ENCODE results near the gene PRDX6.

Gene PRDX6, protein sequence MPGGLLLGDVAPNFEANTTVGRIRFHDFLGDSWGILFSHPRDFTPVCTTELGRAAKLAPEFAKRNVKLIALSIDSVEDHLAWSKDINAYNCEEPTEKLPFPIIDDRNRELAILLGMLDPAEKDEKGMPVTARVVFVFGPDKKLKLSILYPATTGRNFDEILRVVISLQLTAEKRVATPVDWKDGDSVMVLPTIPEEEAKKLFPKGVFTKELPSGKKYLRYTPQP

DNA sequence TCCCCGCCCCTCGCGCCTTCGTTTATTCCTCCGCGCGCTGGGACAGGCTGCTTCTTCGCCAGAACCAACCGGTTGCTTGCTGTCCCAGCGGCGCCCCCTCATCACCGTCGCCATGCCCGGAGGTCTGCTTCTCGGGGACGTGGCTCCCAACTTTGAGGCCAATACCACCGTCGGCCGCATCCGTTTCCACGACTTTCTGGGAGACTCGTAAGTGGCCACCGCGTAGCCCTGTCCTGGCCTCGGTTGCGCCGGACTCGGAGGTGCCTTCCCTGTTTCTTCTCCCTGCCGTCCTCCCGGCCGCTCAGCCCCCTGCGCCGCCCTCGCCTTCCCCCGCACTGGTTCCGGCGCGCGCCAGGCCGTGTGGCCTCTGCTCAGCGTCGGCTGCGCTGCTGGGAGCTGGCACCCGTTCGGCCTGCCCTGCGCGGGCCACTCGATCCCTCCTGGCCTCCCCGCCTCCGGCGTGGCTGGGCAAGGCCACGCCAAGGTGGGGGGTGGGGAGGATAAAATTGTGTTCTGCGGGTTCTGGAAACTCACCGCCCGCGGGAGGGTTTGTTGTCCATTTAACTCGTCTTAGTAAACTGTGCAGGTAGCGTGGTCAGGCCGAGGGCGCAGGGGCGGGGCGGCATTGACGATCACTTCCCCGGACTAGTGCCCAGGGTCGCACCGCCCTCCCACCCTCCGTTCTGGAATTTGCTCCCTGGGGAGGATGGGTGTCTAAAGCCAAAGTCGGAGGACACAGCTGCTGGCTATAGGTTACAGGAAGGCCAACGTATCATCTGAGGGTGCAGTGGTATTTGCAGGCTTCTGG lies at the start of gene PRDX6:
TSS of gene PRDX6 (plus strand) at position 50 of the 808 bp plus-strand sequence. CDS start at position 113, 63 bp downstream.
- H3K9me3 Mint-ChIP-seq = no peaks in the 10 kb centered on the region
- peaks cover 17 to 23% of the 10 kb centered on the region in 2 donors for H3K36me3 Mint-ChIP-seq
- DNase-seq (no peak), ATAC-seq (replicated peaks) (peak; percentile 50 to 71)
- H3K4me3 Mint-ChIP-seq = peak within 1 kb of the TSS; percentile 96 to 98
- no peaks in the 10 kb centered on the region for H3K27me3 Mint-ChIP-seq
- H3K27ac Mint-ChIP-seq = peak within 1 kb of the TSS; percentile 93
- peaks cover 30 to 53% of the 10 kb centered on the region in 2 donors for H3K4me1 Mint-ChIP-seq

DNA sequence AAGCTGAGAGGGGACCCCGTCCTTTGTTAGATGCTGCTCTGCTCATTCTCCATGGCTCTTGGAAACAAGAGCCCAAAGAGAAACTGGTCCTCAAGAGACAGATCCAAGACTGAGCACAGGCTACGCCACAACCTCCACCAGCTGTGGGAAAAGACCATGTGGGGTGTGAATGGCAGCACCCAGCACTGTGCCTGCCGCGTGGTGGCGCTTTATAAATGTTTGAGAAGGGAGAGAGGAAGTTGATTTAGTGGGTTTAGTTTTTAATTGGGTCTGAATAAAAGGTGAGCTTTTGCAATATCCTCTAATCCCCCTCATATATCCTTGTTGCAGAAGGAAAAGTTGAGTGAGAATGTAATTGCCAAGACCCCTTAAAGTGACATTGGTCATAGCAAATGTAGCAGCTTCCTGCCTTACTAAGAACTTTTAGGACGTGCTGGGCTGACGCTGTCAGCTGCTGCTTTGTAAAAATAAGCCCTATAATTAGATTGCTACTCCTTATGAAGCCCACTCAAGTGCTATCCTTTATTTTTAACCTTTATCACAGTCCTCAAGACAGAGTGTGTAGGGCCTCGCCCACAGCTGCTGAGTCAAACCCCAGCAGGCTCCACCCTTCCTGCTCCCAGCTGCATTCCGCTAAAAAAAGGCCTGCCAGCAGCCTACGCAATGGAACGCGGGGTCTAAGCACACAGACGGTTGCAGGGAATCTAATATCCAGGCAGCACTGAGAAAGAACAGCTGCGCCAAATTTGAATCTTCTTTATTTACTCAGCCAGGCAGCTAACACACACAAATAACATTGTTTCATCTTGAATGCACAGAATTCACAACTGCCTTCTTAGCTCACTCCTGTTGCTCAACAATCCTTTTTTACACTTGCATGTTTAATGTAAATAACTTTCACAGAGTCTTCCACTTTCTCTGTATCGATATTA lies 47.4 kb upstream of the PRDX6 start:
- Mint-ChIP-seq H3K9me3 (no peaks in the 10 kb centered on the region), H3K36me3 (no peaks in the 10 kb centered on the region), H3K27me3 (no peaks in the 10 kb centered on the region), H3K4me1 (peaks cover 11 to 24% of the 10 kb centered on the region in 2 donors), H3K27ac (peak overlapping the region; percentile 96), H3K4me3 (peak overlapping the region; percentile 71 to 77)
- peak; percentile 84 to 86 for ATAC-seq (replicated peaks)
- no peak for DNase-seq

DNA sequence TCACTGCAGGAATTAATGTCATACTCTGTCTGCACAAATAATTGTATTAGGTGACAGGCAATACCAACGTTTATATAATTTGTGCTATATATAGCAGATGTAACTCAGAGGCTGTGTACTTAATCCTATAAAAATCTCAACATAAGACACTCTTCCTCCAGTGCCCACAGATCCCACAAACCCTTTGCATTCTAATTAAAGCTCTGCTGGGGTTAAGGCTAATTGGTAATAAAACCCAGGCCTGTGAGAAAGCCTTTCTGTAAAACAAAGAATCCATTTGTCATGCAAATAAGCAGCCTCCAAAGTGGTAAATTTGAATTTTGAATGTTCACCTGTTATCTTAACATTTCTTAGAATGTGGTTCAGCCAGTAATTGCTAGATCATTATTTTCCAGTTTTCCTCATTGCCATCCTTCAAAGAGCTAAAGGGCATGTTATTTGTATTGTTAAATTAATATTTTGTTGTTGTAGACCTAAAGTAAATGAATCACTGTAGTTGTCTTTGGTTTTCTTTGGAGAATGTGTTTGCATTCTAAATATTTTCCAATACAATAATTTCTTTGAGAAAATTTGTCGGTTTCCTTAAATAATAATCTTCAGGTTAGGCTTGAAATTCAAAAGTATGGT lies 46.3 kb upstream of the PRDX6 start:
- no peak overlapping the region for H3K4me3 Mint-ChIP-seq
- no peak for ATAC-seq (replicated peaks)
- H3K36me3 Mint-ChIP-seq = no peaks in the 10 kb centered on the region
- DNase-seq = no peak
- no peaks in the 10 kb centered on the region for H3K27me3 Mint-ChIP-seq
- no peaks in the 10 kb centered on the region for H3K9me3 Mint-ChIP-seq
- H3K4me1 Mint-ChIP-seq = peaks cover 11 to 24% of the 10 kb centered on the region in 2 donors
- H3K27ac Mint-ChIP-seq = no peak overlapping the region

DNA sequence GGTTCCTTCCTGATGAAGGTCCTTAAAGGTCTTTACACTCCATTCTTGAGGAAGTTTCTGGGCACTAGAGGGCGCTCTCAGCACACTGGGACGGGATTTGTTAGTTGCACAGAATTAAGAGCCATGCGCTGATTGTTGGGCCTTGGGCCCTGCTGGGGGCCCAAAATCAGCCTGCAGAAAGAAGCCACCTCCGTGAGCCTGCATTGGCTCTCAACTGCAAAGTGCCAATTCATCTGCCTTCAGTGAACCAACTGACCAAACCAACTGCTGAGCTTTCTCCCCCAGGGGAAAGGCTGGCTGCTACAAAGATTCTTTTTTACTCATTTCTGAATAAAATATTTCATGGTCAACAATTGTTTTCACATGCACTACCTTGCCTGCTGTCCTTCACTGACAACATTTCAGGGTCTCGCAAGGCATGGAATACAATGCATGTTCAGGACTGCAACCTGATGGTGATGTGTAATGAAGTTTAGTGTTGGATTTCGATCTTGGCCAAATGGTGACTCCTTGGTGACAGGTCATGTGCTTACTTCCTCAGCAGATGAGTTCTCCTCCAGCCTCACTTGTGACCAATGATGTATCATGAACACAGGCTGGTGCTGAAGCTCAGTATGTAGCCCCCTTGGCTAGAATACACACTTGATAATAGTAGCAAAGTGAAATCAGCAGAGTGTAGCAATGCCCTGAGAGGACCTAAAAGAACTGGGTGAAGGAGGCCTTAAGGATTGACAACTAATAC lies 45.7 kb upstream of the PRDX6 start:
- Mint-ChIP-seq H3K36me3 (no peaks in the 10 kb centered on the region), H3K27ac (peak overlapping the region; percentile 47)

DNA sequence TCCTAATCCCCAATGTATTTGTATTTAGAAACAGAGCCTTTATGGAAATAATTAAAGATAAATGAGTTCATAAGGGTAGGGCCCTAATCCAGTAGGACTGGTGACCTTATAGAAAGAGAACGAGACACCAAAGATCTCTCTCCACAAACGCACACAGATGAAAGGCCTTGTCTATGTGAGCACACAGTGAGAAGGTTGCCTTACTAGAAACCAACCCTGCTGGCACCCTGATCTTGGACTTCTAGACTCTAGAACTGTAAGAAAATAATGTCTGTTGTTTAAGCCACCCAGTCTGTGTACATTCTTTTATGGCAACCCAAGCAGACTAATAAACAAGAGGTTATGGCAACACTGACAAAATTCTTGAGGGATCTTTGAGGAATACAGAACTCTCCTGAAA lies 44.8 kb upstream of the PRDX6 start:
- Mint-ChIP-seq H3K27ac (no peak overlapping the region), H3K4me3 (no peak overlapping the region), H3K4me1 (peaks cover 11 to 24% of the 10 kb centered on the region in 2 donors), H3K9me3 (no peaks in the 10 kb centered on the region), H3K27me3 (no peaks in the 10 kb centered on the region), H3K36me3 (no peaks in the 10 kb centered on the region)
- ATAC-seq (replicated peaks) (no peak), DNase-seq (no peak)

More for the DNA sequence above, 45.7 kb upstream of the PRDX6 start:
- DNase-seq (peak; percentile 70), ATAC-seq (replicated peaks) (peak; percentile 81 to 84)
- Mint-ChIP-seq H3K9me3 (no peaks in the 10 kb centered on the region), H3K4me3 (no peak overlapping the region), H3K4me1 (peaks cover 11 to 24% of the 10 kb centered on the region in 2 donors), H3K27me3 (no peaks in the 10 kb centered on the region)

DNA sequence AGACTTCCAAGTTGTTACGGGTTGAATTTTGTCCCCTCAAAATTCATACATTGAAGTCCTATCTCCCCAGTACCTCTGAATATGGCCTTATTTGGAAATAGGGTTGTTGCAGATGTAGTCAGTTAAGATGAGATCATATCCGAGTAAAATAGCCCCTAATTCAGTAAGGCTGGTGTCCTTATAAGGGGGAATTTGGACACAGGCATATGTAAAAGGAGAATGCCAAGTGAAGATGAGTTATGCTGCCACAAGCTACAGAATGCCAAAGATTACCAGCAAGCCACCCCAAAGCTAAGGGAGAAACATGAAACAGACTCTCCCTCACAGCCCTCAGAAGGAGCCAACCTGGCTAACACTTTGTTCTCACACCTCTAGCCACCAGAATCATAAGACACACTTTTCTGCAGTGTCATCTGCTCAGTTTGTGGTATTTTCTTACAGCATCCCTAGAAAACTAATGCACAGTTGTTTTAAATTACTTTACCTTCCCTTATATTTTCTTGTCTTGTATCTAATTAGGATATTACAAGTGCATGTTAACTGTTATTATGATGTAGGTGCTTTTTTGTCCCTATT lies 43.3 kb upstream of the PRDX6 start:
- no peak overlapping the region for H3K4me3 Mint-ChIP-seq
- ATAC-seq (replicated peaks) = no peak
- no peak overlapping the region for H3K27ac Mint-ChIP-seq
- H3K9me3 Mint-ChIP-seq = no peaks in the 10 kb centered on the region
- no peaks in the 10 kb centered on the region for H3K27me3 Mint-ChIP-seq
- H3K4me1 Mint-ChIP-seq = peaks cover 11 to 24% of the 10 kb centered on the region in 2 donors
- DNase-seq = no peak
- peaks cover 0 to 3% of the 10 kb centered on the region in 2 donors for H3K36me3 Mint-ChIP-seq

DNA sequence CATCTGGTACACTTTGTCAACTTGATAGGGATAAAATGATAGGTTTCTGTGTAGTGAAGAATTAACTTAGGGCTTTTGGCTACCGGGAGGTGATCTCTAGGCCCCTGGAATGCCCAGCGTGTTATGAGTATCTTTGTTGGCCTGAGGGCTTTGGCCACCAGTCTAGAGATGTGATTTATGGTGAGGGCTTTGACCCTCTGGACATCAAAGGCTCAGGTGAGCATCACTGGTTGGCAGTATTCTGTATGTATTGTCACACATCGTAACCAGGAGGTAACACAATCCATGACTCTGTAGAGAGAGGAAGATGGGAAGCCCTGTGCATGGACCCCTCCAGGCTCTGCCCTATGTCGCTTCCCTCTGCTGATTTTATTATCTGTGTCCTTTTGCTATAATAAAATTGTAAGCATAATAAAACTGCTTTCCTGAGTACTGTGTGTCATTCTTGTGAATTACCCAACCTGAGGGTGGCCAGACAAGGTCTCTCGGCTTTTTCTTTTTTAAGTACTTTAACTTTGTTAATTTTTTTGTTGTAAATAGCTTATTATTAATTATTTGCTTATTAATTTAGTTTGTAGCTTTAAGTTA lies 40.2 kb upstream of the PRDX6 start:
- no peak for ATAC-seq (replicated peaks)
- Mint-ChIP-seq H3K9me3 (no peaks in the 10 kb centered on the region), H3K4me3 (no peak overlapping the region), H3K36me3 (peaks cover 10% of the 10 kb centered on the region in 2 donors), H3K27ac (no peak overlapping the region), H3K4me1 (peaks cover 0 to 5% of the 10 kb centered on the region in 2 donors), H3K27me3 (no peaks in the 10 kb centered on the region)
- no peak for DNase-seq

DNA sequence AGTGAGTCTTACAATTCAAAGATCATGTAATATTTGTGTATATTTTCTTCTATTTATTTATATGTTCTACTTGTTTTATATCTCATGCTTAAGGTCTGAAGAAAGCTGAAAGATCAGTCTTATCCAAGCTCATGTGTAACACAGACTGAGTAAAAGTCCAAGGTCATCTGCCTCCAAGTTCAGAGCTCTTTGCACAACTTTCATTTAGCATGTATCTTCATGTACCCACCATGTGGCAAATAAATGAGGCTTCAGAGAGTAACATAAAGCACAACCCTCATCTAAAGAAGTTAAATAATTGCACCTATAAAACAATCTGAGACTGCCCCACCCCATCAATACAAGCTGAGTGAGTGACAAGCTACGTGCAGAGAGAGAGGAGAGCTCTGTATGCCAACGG lies 38.5 kb upstream of the PRDX6 start:
- peaks cover 13 to 18% of the 10 kb centered on the region in 2 donors for H3K36me3 Mint-ChIP-seq
- peaks cover 0 to 2% of the 10 kb centered on the region in 2 donors for H3K9me3 Mint-ChIP-seq
- H3K4me3 Mint-ChIP-seq = no peak overlapping the region
- no peaks in the 10 kb centered on the region for H3K27me3 Mint-ChIP-seq
- peaks cover 0 to 5% of the 10 kb centered on the region in 2 donors for H3K4me1 Mint-ChIP-seq
- no peak overlapping the region for H3K27ac Mint-ChIP-seq
- DNase-seq = no peak
- no peak for ATAC-seq (replicated peaks)

DNA sequence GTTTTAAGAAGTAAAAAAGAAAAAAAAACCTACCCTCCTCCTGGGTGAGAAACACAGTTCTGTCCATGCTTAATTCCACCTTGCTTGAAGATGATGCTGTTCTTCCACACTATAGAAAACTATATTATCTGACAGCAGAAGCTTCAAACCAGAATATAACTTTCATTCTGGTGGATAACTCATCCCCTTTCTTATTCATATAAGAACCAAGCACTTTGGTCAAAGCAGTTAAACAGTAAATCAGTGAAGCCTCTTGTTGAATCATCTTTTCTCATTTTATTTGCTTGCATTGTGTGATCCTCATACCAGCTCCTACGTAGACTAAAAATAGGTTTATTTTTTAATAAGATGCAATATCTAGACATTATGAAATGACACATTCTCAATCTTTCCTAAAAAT lies 36.7 kb upstream of the PRDX6 start:
- Mint-ChIP-seq H3K27me3 (no peaks in the 10 kb centered on the region), H3K36me3 (peaks cover 13 to 30% of the 10 kb centered on the region in 2 donors), H3K4me3 (no peak overlapping the region), H3K27ac (no peak overlapping the region), H3K9me3 (peaks cover 0 to 6% of the 10 kb centered on the region in 2 donors), H3K4me1 (peaks cover 11 to 16% of the 10 kb centered on the region in 2 donors)
- no peak for DNase-seq
- no peak for ATAC-seq (replicated peaks)

DNA sequence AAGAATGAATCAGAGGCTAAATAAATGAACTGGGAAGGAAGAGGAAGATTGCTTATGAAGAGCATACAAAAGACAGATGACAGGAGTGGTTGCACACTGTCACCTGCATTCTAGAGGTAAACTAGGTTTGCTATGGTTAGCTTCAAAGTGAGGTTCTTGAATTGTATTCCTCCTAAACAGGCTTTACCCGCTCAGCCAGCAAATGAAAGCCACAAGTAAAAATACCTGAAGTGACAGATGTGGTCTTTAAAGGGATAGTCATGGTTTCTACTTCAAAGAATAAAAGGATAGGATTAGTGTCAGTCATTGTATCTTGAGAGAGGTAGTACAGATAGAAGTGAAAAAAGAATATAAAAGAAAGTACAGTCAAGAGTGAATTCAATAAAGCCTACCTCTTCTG lies 32.4 kb upstream of the PRDX6 start:
- no peak overlapping the region for H3K4me3 Mint-ChIP-seq
- peak in 1 of 2 donors; percentile 38 for ATAC-seq (replicated peaks)
- H3K27me3 Mint-ChIP-seq = no peaks in the 10 kb centered on the region
- H3K36me3 Mint-ChIP-seq = peaks cover 36 to 64% of the 10 kb centered on the region in 2 donors
- peaks cover 14 to 25% of the 10 kb centered on the region in 2 donors for H3K4me1 Mint-ChIP-seq
- H3K27ac Mint-ChIP-seq = peak overlapping the region; percentile 49
- no peak for DNase-seq
- peaks cover 11 to 15% of the 10 kb centered on the region in 2 donors for H3K9me3 Mint-ChIP-seq

DNA sequence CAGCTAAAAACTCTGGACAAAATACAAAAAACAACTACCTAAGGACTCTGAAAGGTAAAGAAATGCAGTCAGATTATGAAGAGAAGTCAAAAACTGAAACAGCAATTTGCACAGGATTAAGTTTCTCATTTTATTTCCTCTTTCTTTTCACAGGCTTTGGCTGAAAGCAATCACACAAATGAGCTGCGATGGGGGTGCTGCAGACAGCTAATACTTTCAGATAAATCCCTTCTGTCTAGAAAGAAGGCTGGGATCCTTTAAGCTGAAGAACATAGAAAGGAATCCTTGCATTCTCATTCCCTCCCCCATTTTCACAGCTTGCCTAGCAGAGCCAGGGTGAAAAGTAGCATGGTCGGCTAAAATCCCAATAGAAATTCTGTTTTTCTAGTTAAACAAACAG lies 32.0 kb upstream of the PRDX6 start:
- H3K36me3 Mint-ChIP-seq = peaks cover 36 to 64% of the 10 kb centered on the region in 2 donors
- DNase-seq = no peak
- no peaks in the 10 kb centered on the region for H3K27me3 Mint-ChIP-seq
- peaks cover 11 to 15% of the 10 kb centered on the region in 2 donors for H3K9me3 Mint-ChIP-seq
- no peak overlapping the region for H3K27ac Mint-ChIP-seq
- H3K4me3 Mint-ChIP-seq = no peak overlapping the region
- peaks cover 14 to 25% of the 10 kb centered on the region in 2 donors for H3K4me1 Mint-ChIP-seq
- no peak for ATAC-seq (replicated peaks)

DNA sequence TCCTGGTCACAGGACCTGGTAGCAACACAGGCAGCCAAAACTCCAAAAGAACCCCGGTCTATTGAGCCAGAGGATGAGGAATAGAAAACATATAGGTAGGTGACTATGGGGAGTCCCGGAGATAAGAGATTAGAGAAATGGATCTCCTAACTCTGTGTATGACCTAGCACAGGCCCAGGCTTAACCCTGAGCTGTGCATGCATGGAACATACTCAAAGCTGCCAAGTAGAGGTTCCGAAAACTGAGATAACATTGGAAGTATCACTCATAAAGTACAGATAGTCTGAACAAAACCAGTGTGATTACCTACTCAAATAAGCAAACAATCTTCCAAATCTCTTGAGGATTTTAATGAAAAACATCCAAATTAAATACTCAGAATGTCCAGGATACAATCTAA lies 31.5 kb upstream of the PRDX6 start:
- Mint-ChIP-seq H3K4me1 (peaks cover 14 to 25% of the 10 kb centered on the region in 2 donors), H3K27ac (no peak overlapping the region), H3K27me3 (no peaks in the 10 kb centered on the region), H3K4me3 (no peak overlapping the region), H3K36me3 (peaks cover 36 to 64% of the 10 kb centered on the region in 2 donors), H3K9me3 (peaks cover 11 to 15% of the 10 kb centered on the region in 2 donors)
- DNase-seq (no peak), ATAC-seq (replicated peaks) (no peak)
